Astrocyte (in vitro differentiated cells and primary cell): ENCODE results near the gene SMIM44.

Source experiments
- CTCF ChIP-seq: IDR thresholded peaks from 2 replicates; pipeline ENCODE4 v1.5.1; 2011; ENCODE audit warnings: low read depth, mild to moderate bottlenecking, inconsistent platforms, low read length, moderate library complexity; ENCODE audit not compliant: insufficient read depth
- EZH2 ChIP-seq: IDR thresholded peaks from 2 replicates; pipeline ENCODE4 v1.6.1; 2012; ENCODE audit warnings: mild to moderate bottlenecking, low read length, inconsistent platforms; ENCODE audit not compliant: insufficient read depth

GRCh38 chr19:3506384-3507340, 23.4 kb upstream of the SMIM44 start:
- TF ChIP-seq CTCF (no peak), EZH2 (no peak)
